HepG2 (cell line): Measurements from ENCODE around the gene SYNE1. TPM values are rescaled to one million over a fixed set of nuclear protein-coding genes. Genes with fewer than 3 reads are reported as not detected.

Source experiments
- ATAC-seq: fragments of 200-7000 bp; cut with Tn5 transposase; 3 replicates; pipeline ENCODE4 v1.9.1; 2020; ENCODE audit warnings: mild to moderate bottlenecking, moderate library complexity
- BruUV-seq: library from RNA; stranded (reverse); fragments of 400-500 nt; replicated peaks from 2 replicates; lab custom pipeline; 2021; lab: Mats Ljungman, UMichigan
- CTCF ChIA-PET: fragments of 300-600 bp; formaldehyde crosslinking; extraction: SDS; loops from one replicate; lab custom pipeline; 2021; ENCODE audit warnings: low total read pairs, inconsistent platforms, low intra/inter-chr PET ratio; lab: Yijun Ruan, JAX
- POLR2A ChIA-PET: fragments of 350-600 bp; sonication (Branson Sonifier 250); formaldehyde crosslinking; loops from one replicate; lab custom pipeline; 2020; ENCODE audit warnings: antibody characterized with exemption, inconsistent platforms; lab: Yijun Ruan, JAX
- DNase-seq: peaks from one replicate; pipeline ENCODE4 v3.0.0-alpha.2; 2015; ENCODE audit warnings: low spot score
- FAIRE-seq: peaks from 3 replicates; lab custom pipeline; 2011; peaks lifted over from hg19 to GRCh38; lab: Jason Lieb, UNC
- H2AFZ ChIP-seq: one replicate; pipeline ENCODE4 v1.6.1; 2011; ENCODE audit warnings: low read length, inconsistent platforms
- H3K27ac ChIP-seq: fragments of 300-600 bp; 3 replicates; pipeline ENCODE4 v1.8.0; 2011; ENCODE audit warnings: mixed run types, mild to moderate bottlenecking, mixed read lengths, low read length, inconsistent platforms; ENCODE audit not compliant: insufficient read depth; ENCODE audit errors: extremely low read length
- H3K27me3 ChIP-seq, 2 experiments: fragments of 200-600 bp in 1 of 2; 2 replicates in 1 of 2; 3 replicates in 1 of 2; pipeline versions ENCODE4 v1.6.0 to v1.8.0; 2011; ENCODE audit warnings: low read length in 2 of 2, mild to moderate bottlenecking in 2 of 2, moderate library complexity in 2 of 2, inconsistent platforms in 1 of 2; ENCODE audit not compliant: insufficient read depth in 2 of 2, control insufficient read depth in 1 of 2
- H3K36me3 ChIP-seq, 2 experiments: fragments of 200-600 bp in 1 of 2; replicated peaks in 1 of 2; 2 replicates in 1 of 2; 3 replicates in 1 of 2; pipeline versions ENCODE4 v1.5.1 to v1.8.0; 2011; ENCODE audit warnings: low read length in 2 of 2, inconsistent platforms in 1 of 2; ENCODE audit not compliant: insufficient read depth in 2 of 2, control insufficient read depth in 1 of 2
- H3K4me1 ChIP-seq: 2 replicates; pipeline ENCODE4 v1.5.1; 2012; ENCODE audit warnings: low read length, inconsistent platforms; ENCODE audit not compliant: insufficient read depth
- H3K4me2 ChIP-seq: 2 replicates; pipeline ENCODE4 v1.6.0; 2011; ENCODE audit warnings: low read depth, low read length, inconsistent platforms
- H3K4me3 ChIP-seq, 3 experiments: fragments of 200-600 bp in 1 of 3; sonication (generic), shearing (Covaris generic) in 1 of 3; replicated peaks in 1 of 3; 2 replicates each; pipeline ENCODE4 v1.5.1; 2011 to 2016; ENCODE audit warnings: low read length in 3 of 3, inconsistent platforms in 2 of 3, low read depth in 2 of 3, mild to moderate bottlenecking in 2 of 3, control low read depth in 1 of 3, mixed read lengths in 1 of 3; ENCODE audit not compliant: insufficient read depth in 1 of 3
- H3K79me2 ChIP-seq: one replicate; pipeline ENCODE4 v1.6.1; 2011; ENCODE audit warnings: low read length, inconsistent platforms; ENCODE audit not compliant: insufficient read depth
- H3K9ac ChIP-seq: 2 replicates; pipeline ENCODE4 v1.6.0; 2011; ENCODE audit warnings: mild to moderate bottlenecking, low read depth, low read length, inconsistent platforms; ENCODE audit not compliant: insufficient read depth
- H3K9me3 ChIP-seq: 2 replicates; pipeline ENCODE4 v1.5.1; 2012; ENCODE audit warnings: mild to moderate bottlenecking, low read length
- H4K20me1 ChIP-seq: 2 replicates; pipeline ENCODE4 v1.6.0; 2011; ENCODE audit warnings: inconsistent platforms, mild to moderate bottlenecking, low read length, moderate library complexity; ENCODE audit not compliant: insufficient read depth
- CBFB ChIP-seq: sonication (generic); formaldehyde crosslinking; IDR thresholded peaks from 2 replicates; pipeline ENCODE4 v1.4.0; 2020; ENCODE audit warnings: missing genetic modification reagents
- ISL2 ChIP-seq: sonication (generic); formaldehyde crosslinking; IDR thresholded peaks from 2 replicates; pipeline ENCODE4 v1.5.0; 2020; ENCODE audit warnings: missing genetic modification reagents
- KLF16 ChIP-seq, 2 experiments: sonication (generic) in 1 of 2; formaldehyde crosslinking in 1 of 2; IDR thresholded peaks; 2 replicates each; pipeline versions ENCODE4 v1.6.1 to v1.8.0; 2016 to 2023; ENCODE audit warnings: missing genetic modification reagents in 2 of 2, missing compliant biosample characterization in 1 of 2
- MAFG ChIP-seq: sonication (generic); formaldehyde crosslinking; IDR thresholded peaks from 2 replicates; pipeline ENCODE4 v1.5.1; 2020; ENCODE audit warnings: mild to moderate bottlenecking, missing genetic modification reagents
- RBM39 ChIP-seq: fragments of 200-400 bp; formaldehyde crosslinking; IDR thresholded peaks from one replicate; pipeline ENCODE4 v1.6.1; 2018; ENCODE audit warnings: antibody characterized with exemption, mild to moderate bottlenecking, low read depth, low read length; ENCODE audit not compliant: poor library complexity, severe bottlenecking
- SP1 ChIP-seq, 2 experiments: fragments of 450-650 bp in 1 of 2; sonication (generic) in 1 of 2; formaldehyde crosslinking in 1 of 2; IDR thresholded peaks; 2 replicates each; pipeline versions ENCODE4 v1.4.0 to v1.6.1; 2016 to 2020; ENCODE audit warnings: missing genetic modification reagents in 1 of 2
- TAF15 ChIP-seq: fragments of 200-400 bp; formaldehyde crosslinking; IDR thresholded peaks from one replicate; pipeline ENCODE4 v1.6.1; 2018; ENCODE audit warnings: mild to moderate bottlenecking, low read depth, low read length; ENCODE audit not compliant: poor library complexity, severe bottlenecking
- TBX3 ChIP-seq: fragments of 450-650 bp; IDR thresholded peaks from 2 replicates; pipeline ENCODE4 v1.6.1; 2017; ENCODE audit warnings: antibody characterized with exemption, mild to moderate bottlenecking, inconsistent platforms, borderline replicate concordance
- ZBTB39 ChIP-seq: sonication (generic); formaldehyde crosslinking; IDR thresholded peaks from 2 replicates; pipeline ENCODE4 v1.5.0; 2020; ENCODE audit warnings: missing genetic modification reagents
- ZBTB7B ChIP-seq: sonication (generic); formaldehyde crosslinking; IDR thresholded peaks from 2 replicates; pipeline ENCODE4 v1.4.0; 2020; ENCODE audit warnings: missing genetic modification reagents
- ZFP36L2 ChIP-seq: sonication (generic); formaldehyde crosslinking; IDR thresholded peaks from 2 replicates; pipeline ENCODE4 v1.4.0; 2020; ENCODE audit warnings: missing genetic modification reagents
- ZFP82 ChIP-seq: sonication (generic); formaldehyde crosslinking; IDR thresholded peaks from 2 replicates; pipeline ENCODE4 v1.5.1; 2020; ENCODE audit warnings: mild to moderate bottlenecking, missing genetic modification reagents, borderline replicate concordance
- ZNF451 ChIP-seq: sonication (generic); formaldehyde crosslinking; IDR thresholded peaks from 2 replicates; pipeline ENCODE4 v1.5.0; 2020; ENCODE audit warnings: mild to moderate bottlenecking, missing genetic modification reagents
- ZNF549 ChIP-seq: sonication (generic); formaldehyde crosslinking; IDR thresholded peaks from 2 replicates; pipeline ENCODE4 v1.5.0; 2020; ENCODE audit warnings: missing genetic modification reagents
- ZNF558 ChIP-seq: sonication (generic); formaldehyde crosslinking; IDR thresholded peaks from 2 replicates; pipeline ENCODE4 v1.9.0; 2022; ENCODE audit warnings: mild to moderate bottlenecking, missing genetic modification reagents, borderline replicate concordance
- ZSCAN12 ChIP-seq: sonication (generic); formaldehyde crosslinking; IDR thresholded peaks from 2 replicates; pipeline ENCODE4 v1.9.0; 2021; ENCODE audit warnings: mild to moderate bottlenecking, missing genetic modification reagents
- WGBS: methylation state at CpG from one replicate; pipeline ENCODE4 v1.1.6; 2017; ENCODE audit warnings: low lambda C conversion rate; 5-methylcytosine and 5-hydroxymethylcytosine counted together
- in situ Hi-C: cut with HindIII; loops from 2 replicates; pipeline ENCODE4 v1.10.0; 2017; ENCODE audit warnings: low pct_unique_long_range_greater_than_20kb; ENCODE audit not compliant: extremely low pct_ligation_motif_present
- intact Hi-C: fragments of 100-400 bp; cut with micrococcal nuclease; formaldehyde crosslinking; loops from one replicate; pipeline ENCODE4 v1.10.0; 2022; ENCODE audit not compliant: unreplicated experiment
- polyA plus RNA-seq, 8 experiments: library from polyadenylated mRNA; depleted of rRNA in 3 of 8; stranded (reverse) in 7 of 8; unstranded in 1 of 8; fragments of >200 nt; fragmentation: Illumina TruSeq in 4 of 8; extraction: Trizol in 4 of 8; gene quantifications; 2 replicates each; pipeline versions ENCODE4 v1.2.1 to v1.2.3, GENCODE V29; 2011 to 2016; ENCODE audit warnings: low read depth in 4 of 8, missing spikeins in 1 of 8, mixed read lengths in 1 of 8; ENCODE audit not compliant: insufficient read depth in 1 of 8
- total RNA-seq, 5 experiments: library from RNA; depleted of rRNA; stranded (reverse); fragments of >200 nt; fragmentation: Illumina TruSeq; extraction: Trizol; gene quantifications; 2 replicates each; pipeline ENCODE4 v1.2.3, GENCODE V29; 2016; ENCODE audit warnings: low read depth in 1 of 5
- TF ChIP-seq, protein P1 (sequence below), 2 experiments: IDR thresholded peaks; 2 replicates each; pipeline ENCODE4 v1.6.1; 2011 to 2012; ENCODE audit warnings: low read length in 2 of 2, borderline replicate concordance in 1 of 2, low read depth in 1 of 2, mild to moderate bottlenecking in 1 of 2, moderate library complexity in 1 of 2

SYNE1 gene
- total and polyA plus RNA-seq, 2 of the 13 experiments (the other 11 are each of a cell fraction or from before 2014, with no cell fraction given), result 5.5 to 15.9 TPM

DNA sequence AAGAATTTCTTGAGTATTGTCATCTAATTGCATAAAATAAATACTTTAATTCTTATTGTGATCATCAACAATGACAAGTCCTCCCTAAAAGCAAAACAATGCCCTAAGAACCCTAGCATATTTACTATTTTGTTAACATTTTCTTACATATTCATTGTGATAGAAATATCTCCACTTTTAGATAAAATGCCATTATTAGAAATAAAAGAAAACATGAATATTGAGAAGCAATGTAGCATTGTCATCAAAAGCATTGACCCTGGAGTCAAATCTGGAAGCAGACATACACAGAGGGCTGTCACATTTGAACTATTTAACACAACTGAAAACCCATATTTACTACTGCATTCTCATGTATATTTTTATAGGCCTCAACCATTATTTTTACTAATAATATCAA is 257.7 kb downstream of the SYNE1 start (continued):
- no peak for TF ChIP-seq ZBTB39 (CRISPR knock-in tag)
- no peak for TF ChIP-seq ZFP36L2 (CRISPR knock-in tag)
- no peak for TF ChIP-seq ISL2 (CRISPR knock-in tag)
- no peak for TF ChIP-seq ZNF558 (CRISPR knock-in tag)
- no peak for TF ChIP-seq ZFP82 (CRISPR knock-in tag)
- no peak for TF ChIP-seq SP1 (IDR thresholded peaks at IDR 0.05)
- no peak for TF ChIP-seq SP1 (CRISPR knock-in tag; IDR thresholded peaks at IDR 0.05)
- no peak for TF ChIP-seq MAFG

GRCh38 chr6:152378169-152378568 is 259.0 kb downstream of the SYNE1 start:
- ChIA-PET POLR2A (no interaction called here), CTCF (no interaction called here)
- no peak for ATAC-seq
- H3K4me2 ChIP-seq, result no peak overlapping the region
- no TSS peak for BruUV-seq
- no peak for FAIRE-seq
- no peaks in the 10 kb centered on the region for H3K79me2 ChIP-seq
- peak; percentile 28 for DNase-seq
- H3K4me1 ChIP-seq, result peaks cover 26% of the 10 kb centered on the region
- no peak overlapping the region for H3K27ac ChIP-seq
- intact Hi-C loops (no loop called here), in situ Hi-C loops (no loop called here)
- no peak overlapping the region for H2AFZ ChIP-seq
- no peaks in the 10 kb centered on the region for H4K20me1 ChIP-seq
- no peaks in the 10 kb centered on the region for H3K9me3 ChIP-seq
- WGBS, result 34% methylated on average over 4 of the region's 4 CpGs
- no peak overlapping the region for H3K4me3 ChIP-seq
- no peaks in the 10 kb centered on the region for H3K36me3 ChIP-seq
- H3K27me3 ChIP-seq, result no peaks in the 10 kb centered on the region; a peak in 1 of 5 replicates
- no peak overlapping the region for H3K9ac ChIP-seq
- TF ChIP-seq TBX3 (no peak), CBFB (CRISPR knock-in tag) (no peak), RBM39 (no peak), ZNF549 (no peak), ZNF451 (CRISPR knock-in tag) (no peak), ZBTB7B (no peak), KLF16 (CRISPR knock-in tag; IDR thresholded peaks at IDR 0.05) (no peak), ZSCAN12 (CRISPR knock-in tag) (no peak), TAF15 (no peak)
- TF ChIP-seq, protein P1, sequence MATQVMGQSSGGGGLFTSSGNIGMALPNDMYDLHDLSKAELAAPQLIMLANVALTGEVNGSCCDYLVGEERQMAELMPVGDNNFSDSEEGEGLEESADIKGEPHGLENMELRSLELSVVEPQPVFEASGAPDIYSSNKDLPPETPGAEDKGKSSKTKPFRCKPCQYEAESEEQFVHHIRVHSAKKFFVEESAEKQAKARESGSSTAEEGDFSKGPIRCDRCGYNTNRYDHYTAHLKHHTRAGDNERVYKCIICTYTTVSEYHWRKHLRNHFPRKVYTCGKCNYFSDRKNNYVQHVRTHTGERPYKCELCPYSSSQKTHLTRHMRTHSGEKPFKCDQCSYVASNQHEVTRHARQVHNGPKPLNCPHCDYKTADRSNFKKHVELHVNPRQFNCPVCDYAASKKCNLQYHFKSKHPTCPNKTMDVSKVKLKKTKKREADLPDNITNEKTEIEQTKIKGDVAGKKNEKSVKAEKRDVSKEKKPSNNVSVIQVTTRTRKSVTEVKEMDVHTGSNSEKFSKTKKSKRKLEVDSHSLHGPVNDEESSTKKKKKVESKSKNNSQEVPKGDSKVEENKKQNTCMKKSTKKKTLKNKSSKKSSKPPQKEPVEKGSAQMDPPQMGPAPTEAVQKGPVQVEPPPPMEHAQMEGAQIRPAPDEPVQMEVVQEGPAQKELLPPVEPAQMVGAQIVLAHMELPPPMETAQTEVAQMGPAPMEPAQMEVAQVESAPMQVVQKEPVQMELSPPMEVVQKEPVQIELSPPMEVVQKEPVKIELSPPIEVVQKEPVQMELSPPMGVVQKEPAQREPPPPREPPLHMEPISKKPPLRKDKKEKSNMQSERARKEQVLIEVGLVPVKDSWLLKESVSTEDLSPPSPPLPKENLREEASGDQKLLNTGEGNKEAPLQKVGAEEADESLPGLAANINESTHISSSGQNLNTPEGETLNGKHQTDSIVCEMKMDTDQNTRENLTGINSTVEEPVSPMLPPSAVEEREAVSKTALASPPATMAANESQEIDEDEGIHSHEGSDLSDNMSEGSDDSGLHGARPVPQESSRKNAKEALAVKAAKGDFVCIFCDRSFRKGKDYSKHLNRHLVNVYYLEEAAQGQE (IDR thresholded peaks at IDR 0.05; ENCODE audit: borderline replicate concordance in 1 of 2, low read depth in 1 of 2, low read length in 2 of 2), result no peak
